ENCODE measurements around the gene WASHC2C.
"Not testable (repeated sequence)": the region's sequence is repeated elsewhere in the genome, so short reads cannot be mapped to it uniquely, and the experiment has no call there.

Gene WASHC2C

GRCh38 chr10:45755083-45755482 lies 28.0 kb downstream of the WASHC2C start:
- H4K20me1 ChIP-seq (ENCODE audit: low read depth, low read length); H3K4me3 ChIP-seq (ENCODE audit: insufficient read depth, low read length, poor library complexity, severe bottlenecking); H3K9me2 ChIP-seq (replicated peaks; ENCODE audit: insufficient read depth, low read length); H3K27ac ChIP-seq (ENCODE audit: low read depth, low read length); H3K79me2 ChIP-seq (ENCODE audit: insufficient read depth, low read length); H2AFZ ChIP-seq (ENCODE audit: low read depth, low read length, severe bottlenecking); H3K4me2 ChIP-seq (ENCODE audit: low read depth, low read length, poor library complexity, severe bottlenecking); H3K9ac ChIP-seq (ENCODE audit: low read length); H3F3A ChIP-seq (ENCODE audit: insufficient read depth); H3K36me3 ChIP-seq (ENCODE audit: low read length); H3K9me3 ChIP-seq (ENCODE audit: insufficient read depth, low read length); H3K27me3 ChIP-seq (ENCODE audit: low read length): not testable (repeated sequence)

GRCh38 chr10:45756065-45756464 lies 29.0 kb downstream of the WASHC2C start:
- H3F3A ChIP-seq (ENCODE audit: insufficient read depth); H3K9me3 ChIP-seq (ENCODE audit: insufficient read depth, low read length); H3K9me2 ChIP-seq (replicated peaks; ENCODE audit: insufficient read depth, low read length); H3K27me3 ChIP-seq (ENCODE audit: low read length); H3K79me2 ChIP-seq (ENCODE audit: insufficient read depth, low read length); H3K9ac ChIP-seq (ENCODE audit: low read length); H3K4me3 ChIP-seq (ENCODE audit: insufficient read depth, low read length, poor library complexity, severe bottlenecking); H3K4me2 ChIP-seq (ENCODE audit: low read depth, low read length, poor library complexity, severe bottlenecking); H3K27ac ChIP-seq (ENCODE audit: low read depth, low read length); H2AFZ ChIP-seq (ENCODE audit: low read depth, low read length, severe bottlenecking); H3K36me3 ChIP-seq (ENCODE audit: low read length); H4K20me1 ChIP-seq (ENCODE audit: low read depth, low read length): not testable (repeated sequence)

- H3K27me3 ChIP-seq (ENCODE audit: low read length): not testable (repeated sequence)
Observed at GRCh38 chr10:45757661-45758396, 30.8 kb downstream of the WASHC2C start.

DNA sequence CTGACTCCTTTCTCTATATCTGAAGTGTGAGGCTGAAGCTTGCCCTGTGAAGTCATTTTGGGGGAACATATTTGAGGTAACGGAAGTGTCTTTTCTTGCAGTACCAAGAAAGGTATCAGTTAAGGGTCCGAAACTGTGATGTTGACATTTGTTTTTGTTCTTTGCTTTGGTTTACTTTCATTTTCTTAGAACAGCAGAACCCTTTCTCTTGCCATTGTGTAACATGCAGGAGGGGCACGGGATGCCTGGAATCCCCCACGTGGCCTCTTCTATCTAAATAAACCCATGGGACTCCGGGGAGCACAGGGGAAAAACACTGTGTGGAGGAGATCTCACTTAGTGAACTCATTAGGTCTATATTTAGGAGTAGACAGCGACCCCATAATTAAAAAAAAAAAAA lies 34.6 kb downstream of the WASHC2C start:
- not testable (repeated sequence) for H3K27ac ChIP-seq (ENCODE audit: low read depth, low read length); H3K27me3 ChIP-seq (ENCODE audit: low read length); H4K20me1 ChIP-seq (ENCODE audit: low read depth, low read length); H3K9me2 ChIP-seq (replicated peaks; ENCODE audit: insufficient read depth, low read length); H3F3A ChIP-seq (ENCODE audit: insufficient read depth); H3K79me2 ChIP-seq (ENCODE audit: insufficient read depth, low read length); H3K9me3 ChIP-seq (ENCODE audit: insufficient read depth, low read length); H3K9ac ChIP-seq (ENCODE audit: low read length); H3K4me3 ChIP-seq (ENCODE audit: insufficient read depth, low read length, poor library complexity, severe bottlenecking); H2AFZ ChIP-seq (ENCODE audit: low read depth, low read length, severe bottlenecking); H3K4me2 ChIP-seq (ENCODE audit: low read depth, low read length, poor library complexity, severe bottlenecking); H3K36me3 ChIP-seq (ENCODE audit: low read length)

More at GRCh38 chr10:45757661-45758396, 30.8 kb downstream of the WASHC2C start:
- not testable (repeated sequence) for H2AFZ ChIP-seq (ENCODE audit: low read depth, low read length, severe bottlenecking); H3K4me2 ChIP-seq (ENCODE audit: low read depth, low read length, poor library complexity, severe bottlenecking); H3F3A ChIP-seq (ENCODE audit: insufficient read depth); H4K20me1 ChIP-seq (ENCODE audit: low read depth, low read length); H3K79me2 ChIP-seq (ENCODE audit: insufficient read depth, low read length); H3K36me3 ChIP-seq (ENCODE audit: low read length); H3K9ac ChIP-seq (ENCODE audit: low read length); H3K9me3 ChIP-seq (ENCODE audit: insufficient read depth, low read length); H3K9me2 ChIP-seq (replicated peaks; ENCODE audit: insufficient read depth, low read length); H3K4me3 ChIP-seq (ENCODE audit: insufficient read depth, low read length, poor library complexity, severe bottlenecking); H3K27ac ChIP-seq (ENCODE audit: low read depth, low read length)

GRCh38 chr10:45763037-45763436 lies 36.0 kb downstream of the WASHC2C start:
- not testable (repeated sequence) for H3K27me3 ChIP-seq (ENCODE audit: low read length); H3K9me3 ChIP-seq (ENCODE audit: insufficient read depth, low read length); H3K9me2 ChIP-seq (replicated peaks; ENCODE audit: insufficient read depth, low read length); H3K4me2 ChIP-seq (ENCODE audit: low read depth, low read length, poor library complexity, severe bottlenecking); H3K36me3 ChIP-seq (ENCODE audit: low read length); H3K4me3 ChIP-seq (ENCODE audit: insufficient read depth, low read length, poor library complexity, severe bottlenecking); H3K27ac ChIP-seq (ENCODE audit: low read depth, low read length); H3K9ac ChIP-seq (ENCODE audit: low read length); H2AFZ ChIP-seq (ENCODE audit: low read depth, low read length, severe bottlenecking); H3F3A ChIP-seq (ENCODE audit: insufficient read depth); H3K79me2 ChIP-seq (ENCODE audit: insufficient read depth, low read length); H4K20me1 ChIP-seq (ENCODE audit: low read depth, low read length)

GRCh38 chr10:45768334-45768733 lies 41.3 kb downstream of the WASHC2C start:
- H3K27ac ChIP-seq (ENCODE audit: low read depth, low read length); H3K79me2 ChIP-seq (ENCODE audit: insufficient read depth, low read length); H3K27me3 ChIP-seq (ENCODE audit: low read length); H3K9me3 ChIP-seq (ENCODE audit: insufficient read depth, low read length); H3K36me3 ChIP-seq (ENCODE audit: low read length); H3F3A ChIP-seq (ENCODE audit: insufficient read depth); H3K4me2 ChIP-seq (ENCODE audit: low read depth, low read length, poor library complexity, severe bottlenecking); H3K9me2 ChIP-seq (replicated peaks; ENCODE audit: insufficient read depth, low read length); H3K9ac ChIP-seq (ENCODE audit: low read length); H4K20me1 ChIP-seq (ENCODE audit: low read depth, low read length); H2AFZ ChIP-seq (ENCODE audit: low read depth, low read length, severe bottlenecking); H3K4me3 ChIP-seq (ENCODE audit: insufficient read depth, low read length, poor library complexity, severe bottlenecking): not testable (repeated sequence)

GRCh38 chr10:45771757-45772461 lies 44.8 kb downstream of the WASHC2C start:
- H4K20me1 ChIP-seq (ENCODE audit: low read depth, low read length); H3K36me3 ChIP-seq (ENCODE audit: low read length); H3K9ac ChIP-seq (ENCODE audit: low read length); H3F3A ChIP-seq (ENCODE audit: insufficient read depth); H3K4me3 ChIP-seq (ENCODE audit: insufficient read depth, low read length, poor library complexity, severe bottlenecking); H3K27me3 ChIP-seq (ENCODE audit: low read length); H3K4me2 ChIP-seq (ENCODE audit: low read depth, low read length, poor library complexity, severe bottlenecking); H3K79me2 ChIP-seq (ENCODE audit: insufficient read depth, low read length); H3K9me2 ChIP-seq (replicated peaks; ENCODE audit: insufficient read depth, low read length); H3K27ac ChIP-seq (ENCODE audit: low read depth, low read length); H3K9me3 ChIP-seq (ENCODE audit: insufficient read depth, low read length); H2AFZ ChIP-seq (ENCODE audit: low read depth, low read length, severe bottlenecking): not testable (repeated sequence)

DNA sequence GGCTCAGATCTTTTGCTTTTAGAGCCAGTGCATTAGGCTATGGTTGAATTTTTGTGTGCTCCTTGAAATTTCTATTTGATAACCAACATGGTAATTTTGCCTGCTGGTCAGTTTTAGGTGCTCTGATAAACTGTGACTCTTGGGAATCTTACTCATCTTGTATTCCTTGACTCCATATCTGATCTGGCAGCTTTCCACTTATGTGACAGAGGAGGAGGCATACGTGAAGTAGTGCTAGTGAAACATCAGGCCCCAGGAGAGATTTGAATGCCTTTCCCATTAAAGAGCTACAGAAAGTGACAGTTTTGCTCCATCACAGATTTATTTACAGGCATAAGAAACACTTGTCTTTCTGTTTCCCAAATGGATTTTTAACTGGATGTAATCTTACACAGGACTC lies 59.2 kb downstream of the WASHC2C start:
- not testable (repeated sequence) for H3K9me2 ChIP-seq (replicated peaks; ENCODE audit: insufficient read depth, low read length); H4K20me1 ChIP-seq (ENCODE audit: low read depth, low read length); H2AFZ ChIP-seq (ENCODE audit: low read depth, low read length, severe bottlenecking); H3K27me3 ChIP-seq (ENCODE audit: low read length); H3K4me2 ChIP-seq (ENCODE audit: low read depth, low read length, poor library complexity, severe bottlenecking); H3K9ac ChIP-seq (ENCODE audit: low read length); H3K4me3 ChIP-seq (ENCODE audit: insufficient read depth, low read length, poor library complexity, severe bottlenecking); H3K27ac ChIP-seq (ENCODE audit: low read depth, low read length); H3F3A ChIP-seq (ENCODE audit: insufficient read depth); H3K79me2 ChIP-seq (ENCODE audit: insufficient read depth, low read length); H3K36me3 ChIP-seq (ENCODE audit: low read length); H3K9me3 ChIP-seq (ENCODE audit: insufficient read depth, low read length)
